B cell (primary cell): ENCODE results near the gene LRP11. TPM values are rescaled to one million over a fixed set of nuclear protein-coding genes. Genes with fewer than 3 reads are reported as not detected.
"Not testable (repeated sequence)": the region's sequence is repeated elsewhere in the genome, so short reads cannot be mapped to it uniquely, and the experiment has no call there.

ENCODE experiments used
- ATAC-seq: fragments of 200-7000 bp; cut with Tn5 transposase; one replicate; pipeline ENCODE4 v1.10.0; 2021; ENCODE audit warnings: low read depth, mild to moderate bottlenecking, moderate number of reproducible peaks, moderate library complexity
- CTCF ChIA-PET: fragments of 350-600 bp; sonication (Branson Sonifier 250); formaldehyde crosslinking; loops from one replicate; lab custom pipeline; 2021; ENCODE audit warnings: antibody characterized with exemption, inconsistent platforms; lab: Charles Lee
- POLR2A ChIA-PET: fragments of 350-600 bp; sonication (Branson Sonifier 250); formaldehyde crosslinking; loops from one replicate; lab custom pipeline; 2021; ENCODE audit warnings: antibody characterized with exemption; lab: Charles Lee
- DNase-seq: peaks from one replicate; pipeline ENCODE4 v3.0.0; 2013
- H2AFZ ChIP-seq: 2 replicates; pipeline ENCODE4 v1.6.1; 2012; ENCODE audit warnings: mild to moderate bottlenecking, low read depth, low read length; ENCODE audit not compliant: insufficient read depth, poor library complexity, severe bottlenecking
- H3K27ac ChIP-seq, 2 donors: 1 replicate in 1 of 2; 2 replicates in 1 of 2; pipeline ENCODE4 v1.5.1; 2012 to 2013; ENCODE audit warnings: low read length in 2 of 2, mild to moderate bottlenecking in 2 of 2, moderate library complexity in 1 of 2
- H3K27me3 ChIP-seq, 4 experiments: fragments of 200-600 bp in 1 of 4; sonication (generic) in 1 of 4; replicated peaks in 1 of 4; 1 replicate in 2 of 4; 2 replicates in 2 of 4; pipeline versions ENCODE4 v1.6.1 to v1.7.0; 2013 to 2016; ENCODE audit warnings: low read length in 3 of 4, mild to moderate bottlenecking in 2 of 4, mixed read lengths in 1 of 4, moderate library complexity in 1 of 4; ENCODE audit not compliant: insufficient read depth in 4 of 4, control insufficient read depth in 3 of 4; ENCODE audit errors: control extremely low read depth in 1 of 4
- H3K36me3 ChIP-seq, 2 experiments: replicated peaks in 1 of 2; 1 replicate in 1 of 2; 2 replicates in 1 of 2; pipeline versions ENCODE4 v1.6.1 to v1.7.1; 2013; ENCODE audit warnings: low read length in 1 of 2; ENCODE audit not compliant: insufficient read depth in 2 of 2, control insufficient read depth in 1 of 2; ENCODE audit errors: control extremely low read depth in 1 of 2, extremely low read depth in 1 of 2
- H3K4me1 ChIP-seq, 2 donors: fragments of 200-600 bp in 1 of 2; sonication (generic) in 1 of 2; 1 replicate in 1 of 2; 2 replicates in 1 of 2; pipeline versions ENCODE4 v1.5.1 to v1.6.1; 2013 to 2017; ENCODE audit warnings: low read length in 2 of 2; ENCODE audit not compliant: control insufficient read depth in 2 of 2, insufficient read depth in 2 of 2
- H3K4me2 ChIP-seq: replicated peaks from 2 replicates; pipeline ENCODE3; 2012; ENCODE audit warnings: mild to moderate bottlenecking, low read depth, low read length; ENCODE audit not compliant: poor library complexity, severe bottlenecking
- H3K4me3 ChIP-seq, 5 experiments: fragments of 200-600 bp in 1 of 5; sonication (generic) in 1 of 5; 1 replicate in 3 of 5; 2 replicates in 2 of 5; pipeline versions ENCODE4 v1.5.1 to v1.7.0; 2011 to 2016; ENCODE audit warnings: low read length in 4 of 5, mild to moderate bottlenecking in 4 of 5, low read depth in 2 of 5, control low read depth in 1 of 5, moderate library complexity in 1 of 5; ENCODE audit not compliant: insufficient read depth in 1 of 5; ENCODE audit errors: control extremely low read depth in 1 of 5, extremely low read depth in 1 of 5
- H3K79me2 ChIP-seq: fragments of 200-600 bp; sonication (generic); one replicate; pipeline ENCODE4 v1.6.0; 2016; ENCODE audit warnings: low read length; ENCODE audit not compliant: control insufficient read depth, insufficient read depth
- H3K9ac ChIP-seq: fragments of 200-600 bp; sonication (generic); 2 replicates; pipeline ENCODE4 v1.6.1; 2017; ENCODE audit warnings: mild to moderate bottlenecking, low read length, moderate library complexity
- H3K9me3 ChIP-seq, 3 donors: one replicate each; pipeline versions ENCODE4 v1.6.1 to v1.7.1; 2013; ENCODE audit warnings: low read length in 2 of 3; ENCODE audit not compliant: control insufficient read depth in 2 of 3, insufficient read depth in 1 of 3; ENCODE audit errors: control extremely low read depth in 1 of 3
- H4K20me1 ChIP-seq: 2 replicates; pipeline ENCODE4 v1.6.0; 2012; ENCODE audit warnings: mild to moderate bottlenecking, low read length; ENCODE audit not compliant: insufficient read depth, control insufficient read depth, poor library complexity, severe bottlenecking
- H3K27ac Mint-ChIP-seq: one replicate; pipeline ENCODE4 v1.8.0; 2021; ENCODE audit warnings: mixed read lengths
- H3K27me3 Mint-ChIP-seq: one replicate; pipeline ENCODE4 v1.8.0; 2021; ENCODE audit warnings: mixed read lengths
- H3K4me1 Mint-ChIP-seq: one replicate; pipeline ENCODE4 v1.8.0; 2021; ENCODE audit warnings: mixed read lengths
- H3K4me3 Mint-ChIP-seq: one replicate; pipeline ENCODE4 v1.8.0; 2021; ENCODE audit warnings: mixed read lengths
- H3K9me3 Mint-ChIP-seq: one replicate; pipeline ENCODE4 v1.8.0; 2022; ENCODE audit warnings: mixed read lengths; ENCODE audit not compliant: insufficient read depth
- EZH2 ChIP-seq: IDR thresholded peaks from 2 replicates; pipeline ENCODE4 v1.6.1; 2012; ENCODE audit warnings: borderline replicate concordance, low read depth, mild to moderate bottlenecking, moderate library complexity, low read length; ENCODE audit not compliant: insufficient read depth, poor library complexity, severe bottlenecking
- WGBS: methylation state at CpG from one replicate; pipeline ENCODE4 v1.1.5; 2013; ENCODE audit warnings: missing lambda C conversion rate; ENCODE audit not compliant: insufficient coverage; 5-methylcytosine and 5-hydroxymethylcytosine counted together
- intact Hi-C: fragments of 100-400 bp; cut with micrococcal nuclease; formaldehyde crosslinking; loops from one replicate; pipeline ENCODE4 v1.10.0; 2022
- polyA plus RNA-seq: library from polyadenylated mRNA; depleted of rRNA; stranded (reverse); fragments of >200 nt; gene quantifications from 2 replicates; pipeline ENCODE4 v1.2.3, GENCODE V29; 2012
- total RNA-seq, 2 donors: library from RNA; stranded (reverse); fragments of 120-200 nt in 1 of 2; gene quantifications; 1 replicate in 1 of 2; 2 replicates in 1 of 2; pipeline versions ENCODE4 v1.2.3 to v1.2.4, GENCODE V29; 2013 to 2022
- TF ChIP-seq, protein P1 (sequence below): fragments of 200-600 bp; IDR thresholded peaks from one replicate; pipeline ENCODE4 v1.8.0; 2022; ENCODE audit warnings: antibody characterized with exemption, mild to moderate bottlenecking

LRP11 gene
- total and polyA plus RNA-seq, 2 donors (not counting 1 experiment from before 2014, with no cell fraction given), result 0.34 to 1.2 TPM

DNA sequence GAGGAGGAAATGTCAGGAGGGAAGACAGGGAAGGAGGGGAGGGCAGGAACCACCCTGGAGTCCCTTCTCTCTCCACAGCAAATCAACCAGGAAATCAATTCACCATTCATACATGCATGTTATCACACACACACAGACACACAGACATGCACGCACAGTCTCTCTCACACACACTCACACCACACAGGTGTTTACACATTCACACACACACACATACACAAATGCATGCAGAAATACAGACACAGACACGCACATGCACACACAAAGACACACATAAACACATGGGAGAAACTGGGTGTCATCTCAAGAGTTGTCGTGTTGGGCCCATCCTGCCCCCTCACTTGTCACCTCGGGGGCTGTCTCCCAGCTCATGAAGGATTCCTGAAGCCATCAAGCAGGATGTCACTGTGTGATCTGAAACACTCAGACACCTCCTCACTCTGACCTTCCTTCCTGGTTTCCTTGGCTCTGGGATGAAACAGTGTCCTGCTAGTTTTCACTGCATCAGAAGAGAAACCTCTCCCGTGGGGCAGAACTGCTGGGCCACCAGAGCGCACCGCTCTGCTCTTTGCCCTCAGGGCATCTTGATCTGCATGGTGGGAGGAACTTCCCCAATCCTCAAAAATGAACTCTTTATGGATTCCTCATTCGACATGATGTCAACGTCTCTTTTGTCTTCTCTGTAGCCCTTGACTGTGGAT lies 49.5 kb upstream of the LRP11 start:
- TF ChIP-seq, protein P1, sequence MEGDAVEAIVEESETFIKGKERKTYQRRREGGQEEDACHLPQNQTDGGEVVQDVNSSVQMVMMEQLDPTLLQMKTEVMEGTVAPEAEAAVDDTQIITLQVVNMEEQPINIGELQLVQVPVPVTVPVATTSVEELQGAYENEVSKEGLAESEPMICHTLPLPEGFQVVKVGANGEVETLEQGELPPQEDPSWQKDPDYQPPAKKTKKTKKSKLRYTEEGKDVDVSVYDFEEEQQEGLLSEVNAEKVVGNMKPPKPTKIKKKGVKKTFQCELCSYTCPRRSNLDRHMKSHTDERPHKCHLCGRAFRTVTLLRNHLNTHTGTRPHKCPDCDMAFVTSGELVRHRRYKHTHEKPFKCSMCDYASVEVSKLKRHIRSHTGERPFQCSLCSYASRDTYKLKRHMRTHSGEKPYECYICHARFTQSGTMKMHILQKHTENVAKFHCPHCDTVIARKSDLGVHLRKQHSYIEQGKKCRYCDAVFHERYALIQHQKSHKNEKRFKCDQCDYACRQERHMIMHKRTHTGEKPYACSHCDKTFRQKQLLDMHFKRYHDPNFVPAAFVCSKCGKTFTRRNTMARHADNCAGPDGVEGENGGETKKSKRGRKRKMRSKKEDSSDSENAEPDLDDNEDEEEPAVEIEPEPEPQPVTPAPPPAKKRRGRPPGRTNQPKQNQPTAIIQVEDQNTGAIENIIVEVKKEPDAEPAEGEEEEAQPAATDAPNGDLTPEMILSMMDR, result no peak
- TF ChIP-seq EZH2, result no peak
- H3K27me3 Mint-ChIP-seq, result peaks cover 39% of the 10 kb centered on the region
- no peak for DNase-seq

DNA sequence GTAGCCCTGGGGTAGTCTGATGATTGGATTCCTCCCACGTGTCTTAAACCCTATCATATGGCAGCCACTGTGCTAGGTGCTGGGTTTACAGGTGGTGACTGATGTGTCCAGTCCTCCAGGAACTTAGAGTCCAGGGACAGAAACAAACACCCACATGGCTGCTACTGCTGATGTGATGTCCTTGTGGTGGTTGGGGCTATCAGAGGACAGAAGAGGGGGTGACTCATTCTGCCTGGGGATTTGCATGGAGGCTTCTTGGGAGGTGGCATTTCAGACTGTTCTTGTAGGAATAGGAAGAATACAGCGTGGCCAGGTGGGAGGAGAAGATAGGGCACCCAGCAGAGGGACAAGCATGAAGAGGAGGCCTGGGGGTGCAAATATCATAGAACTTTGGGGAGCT lies 48.9 kb upstream of the LRP11 start:
- Mint-ChIP-seq H3K27me3 (peaks cover 33% of the 10 kb centered on the region), H3K27ac (no peak overlapping the region), H3K4me1 (no peaks in the 10 kb centered on the region), H3K9me3 (peaks cover 5% of the 10 kb centered on the region), H3K4me3 (no peak overlapping the region)
- Histone ChIP-seq H4K20me1 (no peaks in the 10 kb centered on the region), H3K36me3 (no peaks in the 10 kb centered on the region), H3K27me3 (peaks cover 0 to 18% (median under 1%) of the 10 kb centered on the region in 4 experiments), H2AFZ (no peak overlapping the region), H3K9ac (no peak overlapping the region), H3K79me2 (no peaks in the 10 kb centered on the region), H3K4me2 (no peak overlapping the region), H3K4me3 (no peak overlapping the region), H3K27ac (no peak overlapping the region), H3K9me3 (peaks cover 0 to 20% (median 8%) of the 10 kb centered on the region in 3 donors), H3K4me1 (no peaks in the 10 kb centered on the region)
- TF ChIP-seq, protein P1, result no peak
- no peak for TF ChIP-seq EZH2
- no peak for ATAC-seq
- intact Hi-C loops, result no loop called here
- CTCF ChIA-PET, result no interaction called here
- DNase-seq, result no peak
- WGBS, result 60% methylated on average over 2 of the region's 2 CpGs
- POLR2A ChIA-PET, result no interaction called here

More for the DNA sequence above, 49.5 kb upstream of the LRP11 start:
- no peak overlapping the region for H3K4me3 Mint-ChIP-seq
- no peak overlapping the region for H2AFZ ChIP-seq
- no peaks in the 10 kb centered on the region for H3K79me2 ChIP-seq
- intact Hi-C loops, result no loop called here
- no peak overlapping the region for H3K9ac ChIP-seq
- no peaks in the 10 kb centered on the region for H3K36me3 ChIP-seq
- peaks cover 0 to 18% (median under 1%) of the 10 kb centered on the region in 4 experiments for H3K27me3 ChIP-seq
- no peak for ATAC-seq
- 79% methylated on average over 6 of the region's 9 CpGs for WGBS
- no peak overlapping the region for H3K27ac Mint-ChIP-seq
- peaks cover 0 to 16% (median 4%) of the 10 kb centered on the region in 3 donors for H3K9me3 ChIP-seq
- H3K9me3 Mint-ChIP-seq, result peaks cover 3% of the 10 kb centered on the region
- H4K20me1 ChIP-seq, result no peaks in the 10 kb centered on the region
- H3K4me2 ChIP-seq, result no peak overlapping the region
- POLR2A ChIA-PET, result interaction anchor here (0.6 kb wide), 1 partner anchor 75 kb away, joined by 4 read pairs; no protein-coding TSS in a partner anchor
- H3K27ac ChIP-seq, result no peak overlapping the region
- no peaks in the 10 kb centered on the region for H3K4me1 ChIP-seq
- CTCF ChIA-PET, result interaction anchor here (0.6 kb wide), 1 partner anchor 98 kb away, joined by 3 read pairs; no protein-coding TSS in a partner anchor
- no peak overlapping the region for H3K4me3 ChIP-seq
- H3K4me1 Mint-ChIP-seq, result no peaks in the 10 kb centered on the region

DNA sequence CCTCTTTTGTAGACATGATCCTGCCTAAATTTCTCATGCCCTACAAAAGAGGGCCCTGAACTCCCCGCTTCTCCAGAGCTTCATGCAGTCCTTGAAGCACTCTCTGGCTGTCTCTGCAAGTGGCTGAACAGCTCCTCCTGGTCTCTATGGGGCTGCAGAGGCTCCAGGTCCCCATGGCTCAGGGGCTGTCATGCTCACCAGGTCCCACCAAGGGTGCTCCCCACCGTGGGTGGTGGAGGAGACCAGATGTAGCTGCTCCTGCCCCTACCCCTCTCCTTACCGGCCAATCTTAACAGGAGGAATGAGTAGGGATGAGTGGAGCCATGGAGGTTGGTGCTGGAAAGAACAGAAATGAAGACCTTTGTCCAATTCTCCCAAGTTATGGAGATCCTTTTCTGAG lies 48.5 kb upstream of the LRP11 start:
- DNase-seq, result not testable (repeated sequence)

More for the DNA sequence above, 48.5 kb upstream of the LRP11 start:
- Histone ChIP-seq H3K9me3 (peaks cover 0 to 20% (median 8%) of the 10 kb centered on the region in 3 donors), H3K27me3 (peaks cover 0 to 18% (median under 1%) of the 10 kb centered on the region in 4 experiments)
- H3K36me3 ChIP-seq, H3K27ac Mint-ChIP-seq, H3K9me3 Mint-ChIP-seq, ATAC-seq, H4K20me1 ChIP-seq, H3K4me3 Mint-ChIP-seq, H3K9ac ChIP-seq, intact Hi-C loops, H3K27ac ChIP-seq, H3K79me2 ChIP-seq, CTCF ChIA-PET, H3K4me1 ChIP-seq, H3K4me2 ChIP-seq, H3K4me1 Mint-ChIP-seq, H3K4me3 ChIP-seq, POLR2A ChIA-PET, H2AFZ ChIP-seq: not testable (repeated sequence)
- peaks cover 32% of the 10 kb centered on the region for H3K27me3 Mint-ChIP-seq
- no CpG with 5 or more reads among the region's 3 CpGs for WGBS
